MM.1S (cell line): ENCODE results near the gene TAP1.

Experiments used
- DNase-seq: peaks from one replicate; pipeline ENCODE4 v3.0.0-alpha.2; 2015
- H2AFZ ChIP-seq: fragments of 300-600 bp; sonication (generic); 2 replicates; pipeline ENCODE4 v1.6.0; 2016; ENCODE audit warnings: antibody characterized with exemption, low read length
- H3F3A ChIP-seq: fragments of 300-600 bp; sonication (generic); 2 replicates; pipeline ENCODE4 v1.6.1; 2016; ENCODE audit warnings: mild to moderate bottlenecking, antibody characterized with exemption, low read length, moderate library complexity, mixed read lengths; ENCODE audit not compliant: insufficient read depth
- H3K27ac ChIP-seq: fragments of 300-600 bp; sonication (generic); 2 replicates; pipeline ENCODE4 v1.5.1; 2016; ENCODE audit warnings: mild to moderate bottlenecking, low read length
- H3K27me3 ChIP-seq: fragments of 300-600 bp; sonication (generic); replicated peaks from 2 replicates; pipeline ENCODE4 v1.6.0; 2016; ENCODE audit warnings: low read length; ENCODE audit not compliant: insufficient read depth
- H3K36me3 ChIP-seq: fragments of 300-600 bp; sonication (generic); replicated peaks from 2 replicates; pipeline ENCODE4 v1.6.1; 2016; ENCODE audit warnings: mild to moderate bottlenecking, low read length, mixed read lengths; ENCODE audit not compliant: insufficient read depth
- H3K4me1 ChIP-seq: fragments of 300-600 bp; sonication (generic); 2 replicates; pipeline ENCODE4 v1.6.1; 2016; ENCODE audit warnings: low read length, mixed read lengths
- H3K4me2 ChIP-seq: fragments of 300-600 bp; sonication (generic); 2 replicates; pipeline ENCODE4 v1.6.0; 2016; ENCODE audit warnings: low read depth, low read length
- H3K4me3 ChIP-seq: fragments of 300-600 bp; sonication (generic); 2 replicates; pipeline ENCODE4 v1.5.1; 2016; ENCODE audit warnings: low read length, mixed read lengths
- H3K79me2 ChIP-seq: fragments of 300-600 bp; sonication (generic); 2 replicates; pipeline ENCODE4 v1.6.1; 2016; ENCODE audit warnings: mixed run types, low read length, mixed read lengths
- H3K9ac ChIP-seq: fragments of 300-600 bp; sonication (generic); 2 replicates; pipeline ENCODE4 v1.6.1; 2016; ENCODE audit warnings: low read length, mixed read lengths
- H3K9me2 ChIP-seq: fragments of 300-600 bp; sonication (generic); replicated peaks from 2 replicates; pipeline ENCODE4 v1.6.1; 2016; ENCODE audit warnings: mild to moderate bottlenecking, low read length, mixed read lengths; ENCODE audit not compliant: insufficient read depth
- H3K9me3 ChIP-seq: fragments of 300-600 bp; sonication (generic); replicated peaks from 2 replicates; pipeline ENCODE4 v1.6.1; 2016; ENCODE audit warnings: mild to moderate bottlenecking, low read length, mixed read lengths; ENCODE audit not compliant: insufficient read depth
- H4K20me1 ChIP-seq: fragments of 300-600 bp; sonication (generic); 2 replicates; pipeline ENCODE4 v1.6.1; 2016; ENCODE audit warnings: mild to moderate bottlenecking, low read length, moderate library complexity, mixed read lengths; ENCODE audit not compliant: insufficient read depth
- CTCF ChIP-seq: fragments of 300-600 bp; sonication (generic); IDR thresholded peaks from 2 replicates; pipeline ENCODE4 v1.5.1; 2016; ENCODE audit warnings: antibody characterized with exemption, low read length, mixed read lengths
- EZH2 ChIP-seq: fragments of 300-600 bp; sonication (generic); optimal IDR thresholded peaks from 2 replicates; pipeline ENCODE3; 2017; ENCODE audit warnings: low read depth, mild to moderate bottlenecking, antibody characterized with exemption, low read length, mixed read lengths
- EZH2phosphoT487 ChIP-seq: fragments of 300-600 bp; sonication (generic); IDR thresholded peaks from 2 replicates; pipeline ENCODE4 v1.6.1; 2018; ENCODE audit warnings: antibody characterized with exemption, low read length

Gene TAP1

DNA sequence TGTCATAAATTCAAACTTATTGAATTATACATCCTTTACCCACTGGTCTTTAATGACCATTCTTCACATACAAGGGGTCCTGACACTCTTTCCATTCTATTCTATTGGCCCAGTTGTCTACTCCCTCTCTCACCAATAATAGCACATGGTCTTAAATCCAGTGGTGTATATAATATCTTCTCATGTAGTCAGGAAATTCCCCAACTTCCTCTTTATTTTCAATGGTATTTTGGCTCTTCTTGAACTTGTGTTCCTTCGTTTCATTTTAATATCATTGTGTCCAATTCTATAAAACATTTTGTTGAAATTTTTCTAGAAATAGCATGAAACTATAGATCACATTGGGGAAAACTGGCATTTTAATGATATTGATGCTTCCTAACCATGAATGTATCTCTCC lies 37.3 kb upstream of the TAP1 start:
- Histone ChIP-seq H3K9me2 (no peaks in the 10 kb centered on the region), H3K4me3 (no peak overlapping the region), H3F3A (no peaks in the 10 kb centered on the region), H3K36me3 (no peaks in the 10 kb centered on the region), H3K9me3 (no peaks in the 10 kb centered on the region), H3K79me2 (peaks cover 12% of the 10 kb centered on the region), H2AFZ (no peak overlapping the region), H3K27ac (no peak overlapping the region), H3K27me3 (no peaks in the 10 kb centered on the region), H3K4me1 (peaks cover 7% of the 10 kb centered on the region; the same call in 1 of the 2 replicates), H4K20me1 (no peaks in the 10 kb centered on the region), H3K9ac (no peak overlapping the region), H3K4me2 (no peak overlapping the region)
- TF ChIP-seq EZH2 (no peak), EZH2phosphoT487 (no peak), CTCF (no peak)
- DNase-seq, result no peak

DNA sequence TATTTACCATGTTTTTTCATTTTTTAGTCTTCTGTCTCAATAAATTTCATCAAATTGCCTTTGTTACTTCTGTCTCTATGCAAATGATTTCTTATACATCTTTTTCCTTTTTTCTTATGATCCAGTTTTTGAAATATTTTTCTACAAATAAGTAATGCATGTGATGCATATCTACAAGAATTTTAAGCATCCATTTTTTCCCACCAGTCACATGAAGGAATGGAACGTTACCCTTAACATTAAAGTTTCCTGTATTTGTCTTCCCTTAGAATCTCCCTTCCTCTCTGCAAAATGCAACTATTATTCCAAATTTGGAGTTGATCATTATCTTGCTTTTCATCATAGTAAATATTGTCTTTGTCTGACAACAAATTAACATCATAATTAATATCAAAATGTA lies 36.0 kb upstream of the TAP1 start:
- TF ChIP-seq EZH2, result no peak
- no peak for TF ChIP-seq CTCF
- no peak for TF ChIP-seq EZH2phosphoT487
- H3K4me3 ChIP-seq, result no peak overlapping the region
- no peaks in the 10 kb centered on the region for H4K20me1 ChIP-seq
- no peak overlapping the region for H2AFZ ChIP-seq
- H3K79me2 ChIP-seq, result no peaks in the 10 kb centered on the region
- no peak for DNase-seq
- no peaks in the 10 kb centered on the region for H3K9me2 ChIP-seq
- H3K36me3 ChIP-seq, result no peaks in the 10 kb centered on the region
- no peak overlapping the region for H3K9ac ChIP-seq
- no peaks in the 10 kb centered on the region for H3F3A ChIP-seq
- H3K27ac ChIP-seq, result no peak overlapping the region
- no peaks in the 10 kb centered on the region for H3K27me3 ChIP-seq
- H3K4me2 ChIP-seq, result no peak overlapping the region
- no peaks in the 10 kb centered on the region for H3K4me1 ChIP-seq
- no peaks in the 10 kb centered on the region for H3K9me3 ChIP-seq

DNA sequence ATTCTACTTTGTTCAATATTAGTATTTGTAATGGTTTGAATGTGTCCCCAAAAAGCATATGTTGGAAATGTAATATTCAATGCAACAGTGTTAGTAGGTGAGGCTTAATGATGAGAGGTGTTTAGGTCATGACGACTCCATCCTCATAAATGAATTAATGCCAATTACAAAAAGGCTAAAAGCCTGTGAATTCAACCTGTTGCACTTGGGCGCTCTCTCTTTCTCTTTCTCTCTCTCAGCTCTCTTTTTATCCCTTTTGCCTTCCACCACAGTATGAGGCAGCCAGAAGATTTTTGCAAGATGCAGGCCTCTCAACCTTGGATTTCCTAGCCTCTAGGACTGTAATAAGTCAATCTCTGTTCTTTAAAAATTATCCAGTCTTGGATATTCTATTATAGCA lies 35.1 kb upstream of the TAP1 start:
- Histone ChIP-seq H3F3A (no peaks in the 10 kb centered on the region), H3K79me2 (no peaks in the 10 kb centered on the region), H3K9me3 (no peaks in the 10 kb centered on the region), H3K36me3 (no peaks in the 10 kb centered on the region), H2AFZ (no peak overlapping the region), H4K20me1 (no peaks in the 10 kb centered on the region), H3K4me1 (no peaks in the 10 kb centered on the region), H3K27me3 (peaks cover 7% of the 10 kb centered on the region; the same call in 1 of the 2 replicates), H3K9me2 (no peaks in the 10 kb centered on the region), H3K4me2 (no peak overlapping the region), H3K9ac (no peak overlapping the region), H3K27ac (no peak overlapping the region), H3K4me3 (no peak overlapping the region)
- DNase-seq, result no peak
- no peak for TF ChIP-seq EZH2phosphoT487

GRCh38 chr6:32887616-32888015 lies 34.1 kb upstream of the TAP1 start:
- Histone ChIP-seq H3K9me2 (no peaks in the 10 kb centered on the region), H3K36me3 (no peaks in the 10 kb centered on the region), H4K20me1 (no peaks in the 10 kb centered on the region), H2AFZ (no peak overlapping the region), H3K4me2 (no peak overlapping the region), H3K4me3 (no peak overlapping the region), H3K27me3 (peaks cover 7% of the 10 kb centered on the region; the same call in 1 of the 2 replicates), H3K27ac (no peak overlapping the region), H3F3A (no peaks in the 10 kb centered on the region), H3K9ac (no peak overlapping the region), H3K9me3 (no peaks in the 10 kb centered on the region), H3K79me2 (no peaks in the 10 kb centered on the region), H3K4me1 (no peaks in the 10 kb centered on the region)
- no peak for DNase-seq
- TF ChIP-seq EZH2phosphoT487 (no peak), EZH2 (no peak), CTCF (no peak)
